Neuron (in vitro differentiated cells): ENCODE measurements around the gene RIPOR3.
"Not testable (repeated sequence)": the region's sequence is repeated elsewhere in the genome, so short reads cannot be mapped to it uniquely, and the experiment has no call there.

ENCODE experiments used
- H2AFZ ChIP-seq: one replicate; pipeline ENCODE4 v1.6.1; 2013; ENCODE audit warnings: low read depth, mild to moderate bottlenecking, inconsistent platforms, low read length, moderate library complexity
- H3K27me3 ChIP-seq: one replicate; pipeline ENCODE4 v1.6.1; 2013; ENCODE audit warnings: low read length; ENCODE audit not compliant: insufficient read depth
- H3K36me3 ChIP-seq: one replicate; pipeline ENCODE4 v1.6.1; 2013; ENCODE audit warnings: low read length; ENCODE audit not compliant: insufficient read depth
- H3K4me1 ChIP-seq: one replicate; pipeline ENCODE4 v1.6.1; 2013; ENCODE audit warnings: low read length; ENCODE audit not compliant: insufficient read depth
- H3K4me3 ChIP-seq: 2 replicates; pipeline ENCODE4 v1.5.1; 2013; ENCODE audit warnings: mild to moderate bottlenecking, low read length, moderate library complexity
- H3K9me3 ChIP-seq: one replicate; pipeline ENCODE4 v1.6.1; 2013; ENCODE audit warnings: low read length

RIPOR3 gene

GRCh38 chr20:50578061-50578777 is 113.1 kb downstream of the RIPOR3 start:
- Histone ChIP-seq H2AFZ (no peak overlapping the region), H3K36me3 (peaks cover 72% of the 10 kb centered on the region), H3K9me3 (no peaks in the 10 kb centered on the region), H3K27me3 (no peaks in the 10 kb centered on the region), H3K4me3 (no peak overlapping the region), H3K4me1 (peaks cover 9% of the 10 kb centered on the region)

- H3K4me3 ChIP-seq = no peak overlapping the region
- peaks cover 66% of the 10 kb centered on the region for H3K36me3 ChIP-seq
- H3K9me3 ChIP-seq = no peaks in the 10 kb centered on the region
- H3K27me3 ChIP-seq = no peaks in the 10 kb centered on the region
- peaks cover 18% of the 10 kb centered on the region for H3K4me1 ChIP-seq
- no peak overlapping the region for H2AFZ ChIP-seq
These were observed 113.9 kb downstream of the RIPOR3 start for GRCh38 chr20:50577175-50578018.

GRCh38 chr20:50575865-50576720 is 115.2 kb downstream of the RIPOR3 start:
- no peak overlapping the region for H2AFZ ChIP-seq
- H3K9me3 ChIP-seq = no peaks in the 10 kb centered on the region
- H3K27me3 ChIP-seq = no peaks in the 10 kb centered on the region
- no peak overlapping the region for H3K4me3 ChIP-seq
- H3K4me1 ChIP-seq = peaks cover 25% of the 10 kb centered on the region
- peaks cover 54% of the 10 kb centered on the region for H3K36me3 ChIP-seq

- peaks cover 45% of the 10 kb centered on the region for H3K36me3 ChIP-seq
- no peaks in the 10 kb centered on the region for H3K27me3 ChIP-seq
- peaks cover 27% of the 10 kb centered on the region for H3K4me1 ChIP-seq
- no peak overlapping the region for H2AFZ ChIP-seq
- no peaks in the 10 kb centered on the region for H3K9me3 ChIP-seq
- no peak overlapping the region for H3K4me3 ChIP-seq
These were observed 116.8 kb downstream of the RIPOR3 start for GRCh38 chr20:50574586-50574985.

GRCh38 chr20:50574108-50574507 is 117.2 kb downstream of the RIPOR3 start:
- Histone ChIP-seq H3K27me3 (no peaks in the 10 kb centered on the region), H3K9me3 (no peaks in the 10 kb centered on the region), H3K36me3 (peaks cover 43% of the 10 kb centered on the region)

GRCh38 chr20:50572938-50573777 is 118.2 kb downstream of the RIPOR3 start:
- peaks cover 27% of the 10 kb centered on the region for H3K4me1 ChIP-seq
- H3K27me3 ChIP-seq = no peaks in the 10 kb centered on the region
- peaks cover 43% of the 10 kb centered on the region for H3K36me3 ChIP-seq
- H3K4me3 ChIP-seq = no peak overlapping the region
- no peaks in the 10 kb centered on the region for H3K9me3 ChIP-seq
- H2AFZ ChIP-seq = no peak overlapping the region

More at GRCh38 chr20:50574108-50574507, 117.2 kb downstream of the RIPOR3 start:
- Histone ChIP-seq H3K4me1 (peaks cover 27% of the 10 kb centered on the region), H2AFZ (no peak overlapping the region), H3K4me3 (no peak overlapping the region)

- no peak overlapping the region for H2AFZ ChIP-seq
- peaks cover 27% of the 10 kb centered on the region for H3K4me1 ChIP-seq
- H3K4me3 ChIP-seq = no peak overlapping the region
- H3K36me3 ChIP-seq = peaks cover 38% of the 10 kb centered on the region
- no peaks in the 10 kb centered on the region for H3K27me3 ChIP-seq
- no peaks in the 10 kb centered on the region for H3K9me3 ChIP-seq
These were observed 119.9 kb downstream of the RIPOR3 start for GRCh38 chr20:50571466-50571865.

GRCh38 chr20:50569864-50570836 is 121.2 kb downstream of the RIPOR3 start:
- no peaks in the 10 kb centered on the region for H3K9me3 ChIP-seq
- H2AFZ ChIP-seq = no peak overlapping the region
- peaks cover 44% of the 10 kb centered on the region for H3K36me3 ChIP-seq
- H3K4me1 ChIP-seq = peaks cover 27% of the 10 kb centered on the region
- no peak overlapping the region for H3K4me3 ChIP-seq
- no peaks in the 10 kb centered on the region for H3K27me3 ChIP-seq

GRCh38 chr20:50569487-50569863 is 121.9 kb downstream of the RIPOR3 start:
- Histone ChIP-seq H3K4me1 (peaks cover 27% of the 10 kb centered on the region), H3K36me3 (peaks cover 44% of the 10 kb centered on the region)
- not testable (repeated sequence) for H2AFZ ChIP-seq, H3K4me3 ChIP-seq, H3K9me3 ChIP-seq, H3K27me3 ChIP-seq

GRCh38 chr20:50568549-50568942 is 122.8 kb downstream of the RIPOR3 start:
- H3K4me3 ChIP-seq = no peak overlapping the region
- no peaks in the 10 kb centered on the region for H3K9me3 ChIP-seq
- no peaks in the 10 kb centered on the region for H3K27me3 ChIP-seq

GRCh38 chr20:50567860-50568548 is 123.3 kb downstream of the RIPOR3 start:
- no peak overlapping the region for H3K4me3 ChIP-seq
- no peaks in the 10 kb centered on the region for H3K27me3 ChIP-seq
- no peak overlapping the region for H2AFZ ChIP-seq
- peaks cover 46% of the 10 kb centered on the region for H3K36me3 ChIP-seq
- H3K4me1 ChIP-seq = peaks cover 15% of the 10 kb centered on the region
- H3K9me3 ChIP-seq = no peaks in the 10 kb centered on the region

More at GRCh38 chr20:50568549-50568942, 122.8 kb downstream of the RIPOR3 start:
- Histone ChIP-seq H3K36me3 (peaks cover 42% of the 10 kb centered on the region), H2AFZ (no peak overlapping the region), H3K4me1 (peaks cover 21% of the 10 kb centered on the region)
